GM19328 (cell line): Measurements from ENCODE around the gene MAG.
"Not testable (repeated sequence)": the region's sequence is repeated elsewhere in the genome, so short reads cannot be mapped to it uniquely, and the experiment has no call there.

Experiments
- ATAC-seq: cut with Tn5 transposase; IDR thresholded peaks from one replicate; pipeline ENCODE4 v1.9.1; 2021; ENCODE audit warnings: mild to moderate bottlenecking, moderate library complexity; ENCODE audit not compliant: unreplicated experiment

MAG gene

GRCh38 chr19:35279985-35280821 is 11.8 kb upstream of the MAG start:
- no peak for ATAC-seq

DNA sequence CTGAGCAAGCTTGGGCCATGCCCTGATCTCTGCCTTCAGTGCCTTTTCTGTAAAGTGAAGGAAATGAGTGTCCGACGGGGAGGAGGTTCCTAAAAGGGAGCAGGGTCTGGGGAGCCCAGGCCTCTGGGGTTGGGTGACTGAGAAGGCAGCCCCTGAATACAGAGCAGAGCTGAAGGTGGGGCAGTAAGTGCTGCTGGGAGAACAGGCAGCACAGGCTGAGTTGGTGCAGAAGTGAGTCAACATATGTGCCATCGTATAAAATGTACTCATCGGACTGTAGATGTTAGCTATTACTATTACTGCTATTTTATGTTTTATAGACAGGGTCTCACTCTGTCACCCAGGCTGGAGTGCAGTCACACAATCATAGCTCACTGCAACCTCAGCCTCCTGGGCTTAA is 10.7 kb upstream of the MAG start:
- ATAC-seq, result no peak

DNA sequence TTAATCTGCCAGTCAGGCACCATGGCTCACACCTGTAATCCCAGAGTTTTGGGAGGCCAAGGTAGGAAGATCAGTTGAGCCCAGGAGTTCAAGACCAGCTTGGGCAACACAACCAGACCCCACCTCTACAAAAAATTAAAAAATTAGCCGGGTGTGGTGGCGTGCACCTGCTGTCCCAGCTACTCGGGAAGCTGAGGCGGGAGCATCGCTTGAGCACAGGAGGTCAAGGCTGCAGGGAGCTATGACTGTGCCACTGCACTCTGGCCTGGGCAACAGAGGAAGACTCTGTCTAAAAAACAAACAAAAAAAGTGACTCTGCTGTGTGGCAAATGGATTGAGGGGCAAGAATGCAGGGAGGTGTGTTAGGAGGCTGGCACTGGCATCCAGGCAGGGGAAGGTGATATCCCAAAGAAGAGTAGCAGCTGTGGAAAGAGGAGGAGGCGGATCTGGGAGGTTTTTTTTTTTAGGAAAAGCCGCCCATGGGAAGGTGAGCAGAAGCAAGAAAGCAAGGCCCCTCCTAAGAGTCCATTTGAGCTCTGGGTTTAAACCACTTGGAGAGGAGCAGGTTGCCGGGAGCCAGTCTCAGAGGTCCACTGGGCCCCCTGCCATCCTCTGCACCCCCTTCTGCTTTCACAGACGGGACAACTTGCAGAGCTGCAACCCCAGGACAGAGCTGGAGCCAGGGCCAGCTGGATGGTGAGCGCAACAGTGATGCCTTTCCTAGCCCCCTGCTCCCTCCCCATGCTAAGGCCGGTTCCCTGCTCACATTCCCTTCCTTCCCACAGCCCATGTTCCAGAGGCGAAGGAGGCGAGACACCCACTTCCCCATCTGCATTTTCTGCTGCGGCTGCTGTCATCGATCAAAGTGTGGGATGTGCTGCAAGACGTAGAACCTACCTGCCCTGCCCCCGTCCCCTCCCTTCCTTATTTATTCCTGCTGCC is 7.5 kb upstream of the MAG start:
- no peak for ATAC-seq

GRCh38 chr19:35285095-35285449 is 6.9 kb upstream of the MAG start:
- no peak for ATAC-seq

DNA sequence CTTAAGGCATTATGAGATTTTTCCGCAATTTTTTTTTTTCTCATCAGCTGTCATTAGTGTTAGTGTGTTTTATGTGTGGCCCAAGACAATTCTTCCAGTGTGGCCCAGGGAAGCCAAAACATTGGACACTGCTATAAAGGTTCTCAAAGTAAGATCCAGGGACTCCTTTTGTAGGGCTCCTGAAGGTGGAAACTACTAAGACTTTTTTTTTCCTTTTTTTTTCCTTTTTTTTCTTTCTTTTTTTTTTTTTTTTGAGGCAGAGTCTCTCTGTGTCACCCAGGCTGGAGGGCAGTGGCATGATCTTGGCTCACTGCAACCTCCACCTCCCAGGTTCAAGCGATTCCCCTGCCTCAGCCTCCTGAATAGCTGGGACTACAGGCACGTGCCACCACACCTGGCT is 6.5 kb upstream of the MAG start:
- ATAC-seq, result not testable (repeated sequence)

GRCh38 chr19:35286101-35286500 is 5.9 kb upstream of the MAG start:
- not testable (repeated sequence) for ATAC-seq

- no peak for ATAC-seq
Observed at GRCh38 chr19:35287713-35288112, 4.2 kb upstream of the MAG start.

DNA sequence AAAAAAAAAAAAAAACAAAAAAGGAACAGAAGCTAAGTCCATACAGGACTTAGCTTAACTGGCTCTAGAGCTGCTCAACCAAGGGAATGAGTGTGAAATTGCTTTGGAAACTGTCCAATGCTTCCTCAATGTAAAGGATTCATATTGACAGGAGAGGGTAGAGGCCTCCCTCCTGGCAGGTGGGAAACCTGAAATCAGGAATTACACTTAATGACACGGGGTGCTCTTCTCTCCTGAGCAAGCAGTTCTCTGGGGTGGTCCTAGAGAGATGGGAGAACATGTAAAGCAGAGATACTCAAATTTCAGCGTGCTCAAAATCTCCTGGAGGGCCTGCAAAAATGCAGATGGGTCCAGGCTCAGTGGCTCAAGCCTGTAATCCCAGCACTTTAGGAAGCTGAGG is 3.6 kb upstream of the MAG start:
- no peak for ATAC-seq

GRCh38 chr19:35288906-35289305 is 3.1 kb upstream of the MAG start:
- no peak for ATAC-seq

DNA sequence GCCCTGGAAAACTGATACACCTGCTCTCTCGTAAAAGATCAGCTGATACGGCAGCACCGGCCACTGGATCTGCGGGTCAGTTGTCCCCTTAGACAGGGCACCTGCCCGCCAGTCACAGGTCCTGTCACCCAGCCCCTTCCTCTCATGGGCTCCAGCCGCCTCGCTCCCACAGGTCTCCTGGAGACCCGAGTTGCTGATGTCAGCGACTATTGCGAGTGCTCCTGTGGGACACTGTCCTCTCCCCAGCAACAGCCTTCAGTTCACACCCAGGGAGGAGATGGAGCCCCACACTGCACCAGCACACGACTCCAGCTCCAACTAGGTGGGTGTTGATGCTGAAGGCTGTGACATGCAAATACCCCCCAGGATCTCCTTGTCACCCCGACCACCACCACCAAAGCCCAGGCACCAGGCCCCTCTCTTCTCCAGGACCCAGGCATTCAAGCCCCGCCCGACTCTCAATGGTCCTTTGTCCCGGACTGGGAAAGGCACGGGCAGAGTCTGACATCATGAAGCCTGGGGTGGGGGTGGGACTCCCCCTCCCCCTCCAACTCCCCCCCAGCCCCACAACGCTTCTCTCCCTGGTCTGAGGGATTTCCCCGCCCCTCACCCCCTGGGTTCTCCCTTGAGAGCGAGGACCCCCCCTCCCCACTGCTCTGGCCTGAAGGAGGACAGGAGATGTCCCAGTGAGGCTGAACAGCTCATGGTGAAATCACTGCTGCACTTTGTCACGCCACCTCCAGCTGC is 1.4 kb upstream of the MAG start:
- no peak for ATAC-seq

- ATAC-seq, result no peak
Observed at GRCh38 chr19:35291259-35291658, 702 bp upstream of the MAG start.

DNA sequence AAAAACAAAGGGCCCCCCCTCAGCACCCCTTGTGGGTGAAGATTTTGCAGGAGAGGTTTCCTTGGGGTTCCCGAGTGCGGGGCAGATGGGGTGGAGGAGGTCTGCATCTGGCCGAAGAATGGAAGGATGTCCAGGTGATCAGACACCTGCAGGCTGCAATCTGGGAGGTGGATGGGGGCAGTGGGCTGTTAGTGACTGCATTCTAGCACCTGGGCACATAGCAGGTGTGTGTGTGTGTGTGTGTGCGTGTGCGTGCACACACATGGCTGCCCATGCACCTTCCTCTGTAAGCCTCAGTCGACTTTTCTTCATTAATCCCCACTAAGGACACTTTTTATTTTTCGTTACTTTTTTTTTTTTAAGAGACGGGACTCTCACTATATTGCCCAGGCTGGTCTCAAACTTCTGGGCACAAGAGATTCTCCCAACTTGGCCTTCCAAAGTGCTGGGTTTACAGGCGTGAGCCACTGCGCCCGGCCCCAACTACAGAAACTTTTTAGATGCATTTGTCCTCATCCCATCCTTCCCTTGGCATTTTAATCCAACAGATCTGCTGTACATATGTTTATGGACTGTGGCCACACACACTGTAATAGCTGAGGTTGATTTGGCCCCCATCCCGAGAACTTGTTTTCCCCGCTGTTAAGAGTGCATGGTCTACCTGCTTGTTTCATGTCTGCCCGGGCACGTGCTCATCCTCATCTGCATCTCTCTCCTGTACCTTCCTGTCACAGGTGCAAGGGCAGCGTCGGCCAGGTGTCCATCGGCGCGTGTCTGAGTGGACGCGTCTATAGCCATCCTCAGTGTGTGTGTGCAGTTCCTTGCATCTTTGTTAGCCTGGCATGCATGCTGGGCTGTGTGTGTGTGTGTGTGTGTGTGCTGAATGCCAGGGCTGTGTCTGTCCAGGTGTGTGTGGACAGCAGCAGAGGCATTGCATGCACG is 731 bp downstream of the MAG start:
- ATAC-seq, result no peak

GRCh38 chr19:35293363-35293739 is 1.4 kb downstream of the MAG start:
- ATAC-seq, result no peak

- no peak for ATAC-seq
Observed at GRCh38 chr19:35293808-35294207, 1.8 kb downstream of the MAG start.

- no peak for ATAC-seq
Observed at GRCh38 chr19:35294328-35294727, 2.4 kb downstream of the MAG start.

DNA sequence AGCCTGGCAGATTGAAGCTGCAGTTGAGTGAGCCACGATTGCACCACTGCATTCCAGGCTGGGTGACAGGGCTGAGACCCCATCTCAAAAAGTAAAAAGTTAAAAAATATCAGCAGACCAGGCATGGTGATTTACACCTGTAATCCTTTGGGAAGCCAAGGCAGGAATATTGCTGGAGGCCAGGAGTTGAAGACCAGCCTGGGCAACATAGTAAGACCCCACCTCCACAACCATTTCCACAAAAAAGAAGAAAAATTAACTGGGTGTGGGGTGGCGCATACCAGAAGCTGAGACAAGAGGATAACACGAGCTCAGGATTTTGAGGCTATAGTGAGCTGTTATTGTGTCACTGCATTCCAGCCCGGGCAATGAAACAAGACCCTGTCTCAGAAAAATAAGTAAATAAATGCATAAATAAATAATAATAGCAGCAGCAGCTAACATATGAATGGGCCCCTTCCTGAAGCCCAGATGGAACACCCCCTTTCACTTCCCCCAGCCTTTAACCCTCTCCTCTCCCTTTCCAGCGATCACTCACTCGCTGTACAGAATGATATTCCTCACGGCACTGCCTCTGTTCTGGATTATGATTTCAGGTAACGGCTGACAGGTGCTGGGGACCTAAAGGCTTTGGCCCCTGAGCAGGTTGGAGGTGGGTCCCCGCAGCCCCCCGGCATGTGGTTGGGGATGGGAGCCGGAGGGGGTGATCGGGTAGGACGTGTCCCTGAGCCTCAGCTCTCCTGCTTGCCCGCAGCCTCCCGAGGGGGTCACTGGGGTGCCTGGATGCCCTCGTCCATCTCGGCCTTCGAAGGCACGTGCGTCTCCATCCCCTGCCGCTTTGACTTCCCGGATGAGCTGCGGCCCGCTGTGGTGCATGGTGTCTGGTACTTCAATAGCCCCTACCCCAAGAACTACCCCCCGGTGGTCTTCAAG is 3.2 kb downstream of the MAG start:
- no peak for ATAC-seq

GRCh38 chr19:35295792-35296462 is 4.0 kb downstream of the MAG start:
- no peak for ATAC-seq

DNA sequence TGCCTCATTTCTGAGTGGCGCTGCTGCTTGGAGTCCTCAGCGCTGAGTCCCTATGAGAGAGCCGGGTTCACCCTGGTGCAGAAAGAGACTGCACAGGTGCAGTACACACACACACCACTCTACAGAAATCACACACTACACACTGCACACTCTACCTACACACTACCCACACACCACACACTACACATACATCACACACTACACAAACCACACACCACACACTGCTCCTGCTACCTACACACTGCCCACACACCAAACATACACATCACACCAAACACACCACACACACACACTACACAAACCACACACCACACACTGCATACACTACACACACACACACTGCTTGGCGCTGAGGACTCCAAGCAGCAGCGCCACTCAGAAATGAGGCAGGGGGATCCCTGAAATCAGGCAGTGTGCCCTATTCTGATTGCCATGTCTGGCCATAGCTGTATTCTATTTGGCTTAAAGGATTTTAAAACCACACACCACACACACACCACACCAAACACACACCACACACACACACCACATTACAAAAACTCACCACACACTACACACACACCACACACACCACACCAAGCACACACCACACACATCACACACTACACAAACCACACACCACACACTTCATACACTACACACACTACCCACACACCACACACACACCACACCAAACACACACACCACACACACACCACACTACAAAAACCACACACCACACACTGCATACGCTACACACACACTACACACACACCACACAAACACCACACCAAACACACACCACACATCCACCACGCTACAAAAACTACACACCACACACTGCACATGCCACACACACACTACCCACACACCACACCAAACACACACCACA is 4.9 kb downstream of the MAG start:
- no peak for ATAC-seq
